ENCODE data around the gene ITGB1BP1. TPM values are rescaled to one million over a fixed set of nuclear protein-coding genes. Genes with fewer than 3 reads are reported as not detected.

ITGB1BP1 gene
- total RNA-seq, 1 donor from 2014 or later, result 61.6 TPM

DNA sequence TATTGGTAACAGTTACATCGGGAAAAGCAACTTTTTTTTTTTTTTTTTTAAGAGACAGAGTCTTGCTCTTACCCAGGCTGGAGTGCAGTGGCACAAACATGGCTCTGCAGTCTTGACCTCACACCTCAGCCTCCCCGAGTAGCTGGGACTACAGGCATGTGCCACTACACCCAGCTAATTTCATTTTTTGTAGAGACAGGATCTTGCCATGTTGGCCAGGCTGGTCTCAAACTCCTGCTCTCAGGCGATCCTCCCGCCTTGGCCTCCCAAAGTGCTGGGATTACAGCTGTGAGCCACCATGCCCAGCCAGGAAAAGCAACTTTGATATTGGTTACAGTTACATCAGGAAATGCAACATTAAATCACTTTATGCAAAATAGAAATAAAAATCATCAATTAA is 4.6 kb downstream of the ITGB1BP1 start:
- peaks cover 22% of the 10 kb centered on the region for H3K36me3 ChIP-seq
- ATAC-seq (no peak), DNase-seq (no peak)
- peaks cover 19% of the 10 kb centered on the region for H3K4me1 ChIP-seq
- H3K27me3 ChIP-seq (ENCODE audit: low read depth), result no peaks in the 10 kb centered on the region
- intact Hi-C loops (cut with DNase I), result no loop called here
- H3K9me3 ChIP-seq, result no peaks in the 10 kb centered on the region
- TF ChIP-seq, protein P1, sequence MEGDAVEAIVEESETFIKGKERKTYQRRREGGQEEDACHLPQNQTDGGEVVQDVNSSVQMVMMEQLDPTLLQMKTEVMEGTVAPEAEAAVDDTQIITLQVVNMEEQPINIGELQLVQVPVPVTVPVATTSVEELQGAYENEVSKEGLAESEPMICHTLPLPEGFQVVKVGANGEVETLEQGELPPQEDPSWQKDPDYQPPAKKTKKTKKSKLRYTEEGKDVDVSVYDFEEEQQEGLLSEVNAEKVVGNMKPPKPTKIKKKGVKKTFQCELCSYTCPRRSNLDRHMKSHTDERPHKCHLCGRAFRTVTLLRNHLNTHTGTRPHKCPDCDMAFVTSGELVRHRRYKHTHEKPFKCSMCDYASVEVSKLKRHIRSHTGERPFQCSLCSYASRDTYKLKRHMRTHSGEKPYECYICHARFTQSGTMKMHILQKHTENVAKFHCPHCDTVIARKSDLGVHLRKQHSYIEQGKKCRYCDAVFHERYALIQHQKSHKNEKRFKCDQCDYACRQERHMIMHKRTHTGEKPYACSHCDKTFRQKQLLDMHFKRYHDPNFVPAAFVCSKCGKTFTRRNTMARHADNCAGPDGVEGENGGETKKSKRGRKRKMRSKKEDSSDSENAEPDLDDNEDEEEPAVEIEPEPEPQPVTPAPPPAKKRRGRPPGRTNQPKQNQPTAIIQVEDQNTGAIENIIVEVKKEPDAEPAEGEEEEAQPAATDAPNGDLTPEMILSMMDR (IDR thresholded peaks at IDR 0.05), result no peak
- H3K4me3 ChIP-seq, result no peak overlapping the region
- H3K27ac ChIP-seq, result no peak overlapping the region

DNA sequence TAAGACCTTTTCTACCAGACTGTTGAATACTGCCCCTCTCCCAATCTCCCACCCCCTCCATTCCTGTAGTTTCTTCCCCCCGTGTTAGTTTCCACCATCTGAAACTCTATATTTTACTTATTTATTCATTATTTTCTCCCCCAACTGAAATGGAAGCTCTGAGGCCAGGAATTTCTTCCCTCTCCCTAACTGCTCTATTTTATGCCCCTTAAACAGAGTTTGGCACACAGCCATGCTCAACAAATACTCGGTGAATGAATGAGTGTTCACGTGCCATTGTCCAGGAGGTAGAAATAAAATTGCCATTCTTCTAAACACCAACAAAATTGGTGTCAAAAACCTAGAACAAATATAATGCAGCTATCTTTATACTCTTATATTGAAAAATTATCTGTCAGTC is 5.6 kb downstream of the ITGB1BP1 start:
- Histone ChIP-seq H3K9me3 (no peaks in the 10 kb centered on the region), H3K4me3 (no peak overlapping the region), H3K27me3 (ENCODE audit: low read depth) (no peaks in the 10 kb centered on the region), H3K36me3 (peaks cover 25% of the 10 kb centered on the region), H3K27ac (no peak overlapping the region), H3K4me1 (peaks cover 19% of the 10 kb centered on the region)
- DNase-seq, result no peak
- intact Hi-C loops (cut with DNase I), result no loop called here
- TF ChIP-seq, protein P1 (IDR thresholded peaks at IDR 0.05), result no peak
- ATAC-seq, result no peak

DNA sequence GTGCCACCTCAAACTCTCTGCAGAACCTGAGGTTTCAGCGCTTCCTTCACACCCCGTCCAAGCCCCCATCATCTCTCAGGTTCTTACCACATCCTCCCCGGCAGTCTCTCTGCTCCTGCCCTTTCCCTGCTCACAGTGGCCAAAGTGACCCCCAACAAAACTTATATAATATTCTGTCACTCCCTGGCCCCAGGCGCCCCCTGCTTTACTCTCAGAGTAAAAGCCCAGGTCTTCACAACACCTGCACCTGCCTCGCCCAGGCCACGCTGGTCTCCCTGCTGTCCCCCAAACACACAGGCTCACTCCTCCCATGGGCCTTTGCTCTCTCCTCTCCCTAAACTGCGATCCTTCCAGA is 6.4 kb downstream of the ITGB1BP1 start:
- no peak overlapping the region for H3K27ac ChIP-seq
- H3K4me1 ChIP-seq, result peaks cover 13% of the 10 kb centered on the region

DNA sequence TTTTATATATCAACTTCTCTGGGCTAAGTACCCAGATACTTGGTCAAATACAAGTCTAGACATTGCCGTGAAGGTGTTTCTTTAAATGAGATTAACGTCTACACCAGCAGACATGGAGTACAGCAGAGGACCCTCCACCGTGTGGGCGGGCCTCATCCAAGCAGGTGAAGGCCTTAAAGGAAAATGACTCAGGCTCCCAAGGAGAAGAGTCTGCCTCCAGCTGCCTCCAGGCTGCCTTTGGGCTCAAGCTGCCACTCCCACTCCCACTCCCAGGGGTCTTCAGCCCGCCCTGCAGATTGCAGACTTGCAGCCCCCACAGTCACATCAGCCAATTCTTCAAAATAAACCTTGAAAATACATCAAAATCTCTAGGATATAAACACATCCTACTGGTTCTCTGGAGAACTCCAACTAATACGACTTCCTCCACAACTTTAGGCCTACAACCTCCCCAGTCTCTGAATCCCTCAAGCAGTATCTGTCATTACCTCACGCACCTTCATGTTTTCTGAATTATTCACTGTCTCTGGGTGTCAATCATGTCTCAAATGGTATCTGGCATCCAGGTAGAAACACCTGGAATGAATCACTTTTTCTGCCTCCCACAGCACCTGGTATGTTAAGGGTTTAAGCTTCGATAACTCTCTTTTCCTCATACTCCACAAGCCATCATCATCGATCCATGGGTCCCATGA is 6.9 kb downstream of the ITGB1BP1 start:
- H3K36me3 ChIP-seq, result peaks cover 33% of the 10 kb centered on the region

More for the DNA sequence above, 6.4 kb downstream of the ITGB1BP1 start:
- DNase-seq, result no peak
- TF ChIP-seq, protein P1 (IDR thresholded peaks at IDR 0.05), result no peak
- ATAC-seq, result no peak
- Histone ChIP-seq H3K4me3 (no peak overlapping the region), H3K36me3 (peaks cover 28% of the 10 kb centered on the region), H3K9me3 (no peaks in the 10 kb centered on the region), H3K27me3 (ENCODE audit: low read depth) (no peaks in the 10 kb centered on the region)
- intact Hi-C loops (cut with DNase I), result no loop called here

DNA sequence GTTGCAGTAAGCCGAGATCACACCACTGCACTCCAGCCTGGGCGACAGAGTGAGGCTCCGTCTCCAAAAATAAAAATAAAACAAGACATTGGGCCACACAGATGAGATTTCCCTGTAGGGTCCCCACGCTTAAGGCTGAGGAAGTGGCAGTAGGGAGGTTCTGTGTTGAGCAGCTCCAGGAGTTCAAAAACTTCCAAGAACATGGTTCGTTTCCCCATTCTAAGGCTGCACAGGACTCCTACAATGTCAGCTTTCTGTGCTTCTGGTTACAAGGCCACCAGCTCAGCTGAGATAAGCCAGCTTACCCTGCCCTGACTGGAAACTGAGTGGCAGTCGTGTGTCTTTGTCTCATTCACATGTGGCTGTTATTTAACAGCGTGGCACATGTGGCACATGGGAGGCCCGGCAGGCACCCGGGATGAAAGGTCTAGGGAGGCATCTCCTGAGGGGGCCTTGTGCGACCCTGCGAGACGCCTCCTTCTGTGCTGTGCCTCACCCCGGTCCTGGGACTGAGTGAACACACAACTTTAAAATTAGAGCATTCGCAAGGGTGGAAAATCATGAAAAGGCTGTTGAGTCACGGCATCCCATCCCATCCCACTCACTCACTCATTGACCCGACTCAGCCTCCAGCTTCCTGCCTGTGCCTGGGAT is 7.7 kb downstream of the ITGB1BP1 start:
- Histone ChIP-seq H3K4me3 (no peak overlapping the region), H3K4me1 (no peaks in the 10 kb centered on the region), H3K36me3 (peaks cover 41% of the 10 kb centered on the region), H3K27me3 (ENCODE audit: low read depth) (no peaks in the 10 kb centered on the region), H3K27ac (no peak overlapping the region), H3K9me3 (no peaks in the 10 kb centered on the region)
- TF ChIP-seq, protein P1 (IDR thresholded peaks at IDR 0.05), result no peak
- no peak for ATAC-seq
- intact Hi-C loops (cut with DNase I), result no loop called here
- no peak for DNase-seq

More for the DNA sequence above, 6.9 kb downstream of the ITGB1BP1 start:
- intact Hi-C loops (cut with DNase I), result no loop called here
- Histone ChIP-seq H3K27me3 (ENCODE audit: low read depth) (no peaks in the 10 kb centered on the region), H3K27ac (no peak overlapping the region), H3K4me1 (peaks cover 7% of the 10 kb centered on the region), H3K4me3 (no peak overlapping the region), H3K9me3 (no peaks in the 10 kb centered on the region)
- TF ChIP-seq, protein P1 (IDR thresholded peaks at IDR 0.05), result no peak
- DNase-seq (no peak), ATAC-seq (no peak)

Data from lower lobe of right lung (tissue), 2 donors.